Stimulated activated naive CD8-positive, alpha-beta T cell treated with anti-CD3 and anti-CD28 coated beads, Interleukin-15, amount 100 ng/mL, for 72 hours (primary cell): ENCODE measurements around the gene ZWILCH.

ENCODE experiments used
- ATAC-seq: fragments of 150-1000 bp; cut with Tn5 transposase; 2 replicates; pipeline ENCODE4 v1.10.0; 2021; ENCODE audit warnings: mild to moderate bottlenecking, moderate library complexity
- DNase-seq, 2 donors: peaks; one replicate each; pipeline ENCODE4 v3.0.0; 2021 to 2022
- H3K27ac Mint-ChIP-seq, 2 donors: one replicate each; pipeline ENCODE4 v1.8.0; 2022; ENCODE audit warnings: mild to moderate bottlenecking in 2 of 2, mixed read lengths in 2 of 2, moderate library complexity in 2 of 2
- H3K27me3 Mint-ChIP-seq: one replicate; pipeline ENCODE4 v1.8.0; 2022; ENCODE audit warnings: mixed read lengths
- H3K4me1 Mint-ChIP-seq: one replicate; pipeline ENCODE4 v1.8.0; 2022; ENCODE audit warnings: mild to moderate bottlenecking, mixed read lengths
- H3K4me3 Mint-ChIP-seq, 2 donors: one replicate each; pipeline ENCODE4 v1.8.0; 2022; ENCODE audit warnings: mild to moderate bottlenecking in 2 of 2, mixed read lengths in 2 of 2, moderate library complexity in 1 of 2
- H3K9me3 Mint-ChIP-seq, 2 donors: one replicate each; pipeline ENCODE4 v1.8.0; 2022; ENCODE audit warnings: mixed read lengths in 2 of 2

ZWILCH gene

DNA sequence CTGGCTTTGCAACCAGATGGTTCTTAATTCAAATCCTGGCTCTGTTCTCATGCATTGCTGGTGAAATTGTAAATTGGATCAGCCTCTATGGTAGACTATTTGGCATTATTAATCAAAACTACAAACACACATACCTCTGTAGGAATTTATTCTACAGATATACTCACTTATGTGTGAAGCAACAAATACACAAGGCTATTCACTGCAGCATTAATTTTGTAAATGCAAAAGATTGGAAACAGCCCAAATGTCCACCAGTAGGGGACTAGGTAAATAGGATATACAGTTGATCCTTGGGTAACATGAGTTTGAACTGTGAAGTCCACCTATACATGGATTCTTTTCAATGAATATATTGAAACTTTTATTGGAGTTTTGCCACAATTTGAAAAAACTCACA, 90.2 kb downstream of the ZWILCH start:
- no peak for ATAC-seq
- no peaks in the 10 kb centered on the region for H3K27me3 Mint-ChIP-seq
- H3K4me3 Mint-ChIP-seq: no peak overlapping the region
- no peak overlapping the region for H3K27ac Mint-ChIP-seq
- no peak for DNase-seq
- no peaks in the 10 kb centered on the region for H3K9me3 Mint-ChIP-seq
- peaks cover 10% of the 10 kb centered on the region for H3K4me1 Mint-ChIP-seq

DNA sequence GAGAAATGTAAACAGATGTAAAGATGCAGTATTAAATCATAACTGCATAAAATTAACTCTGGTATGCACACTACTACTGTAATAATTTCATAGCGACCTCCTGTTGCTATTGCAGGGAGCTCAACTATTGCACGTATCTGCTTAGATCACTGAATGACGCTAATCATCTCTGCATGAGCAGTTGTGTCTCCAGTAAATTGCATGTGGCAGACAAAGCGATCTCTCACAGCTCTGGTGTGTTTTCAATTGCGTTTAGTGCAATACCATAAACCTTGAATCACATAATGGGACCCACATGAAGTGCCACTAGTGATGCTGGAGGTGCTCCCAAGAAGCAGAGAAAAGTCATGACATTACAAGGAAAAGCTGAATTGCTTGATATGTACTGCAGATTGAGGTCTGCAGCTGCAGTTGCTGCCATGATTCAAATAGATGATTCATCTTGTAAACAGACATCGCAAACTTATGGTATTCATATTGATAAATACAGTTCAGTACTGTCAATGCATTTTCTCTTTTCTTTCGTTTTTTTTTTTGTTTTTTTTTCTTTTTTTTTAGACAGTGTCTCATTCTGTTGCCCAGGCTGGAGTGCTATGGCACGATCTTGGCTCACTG, 90.9 kb downstream of the ZWILCH start:
- ATAC-seq (no peak), DNase-seq (no peak)
- Mint-ChIP-seq H3K27me3 (no peaks in the 10 kb centered on the region), H3K9me3 (no peaks in the 10 kb centered on the region), H3K4me3 (no peak overlapping the region), H3K27ac (no peak overlapping the region), H3K4me1 (peaks cover 10% of the 10 kb centered on the region)

DNA sequence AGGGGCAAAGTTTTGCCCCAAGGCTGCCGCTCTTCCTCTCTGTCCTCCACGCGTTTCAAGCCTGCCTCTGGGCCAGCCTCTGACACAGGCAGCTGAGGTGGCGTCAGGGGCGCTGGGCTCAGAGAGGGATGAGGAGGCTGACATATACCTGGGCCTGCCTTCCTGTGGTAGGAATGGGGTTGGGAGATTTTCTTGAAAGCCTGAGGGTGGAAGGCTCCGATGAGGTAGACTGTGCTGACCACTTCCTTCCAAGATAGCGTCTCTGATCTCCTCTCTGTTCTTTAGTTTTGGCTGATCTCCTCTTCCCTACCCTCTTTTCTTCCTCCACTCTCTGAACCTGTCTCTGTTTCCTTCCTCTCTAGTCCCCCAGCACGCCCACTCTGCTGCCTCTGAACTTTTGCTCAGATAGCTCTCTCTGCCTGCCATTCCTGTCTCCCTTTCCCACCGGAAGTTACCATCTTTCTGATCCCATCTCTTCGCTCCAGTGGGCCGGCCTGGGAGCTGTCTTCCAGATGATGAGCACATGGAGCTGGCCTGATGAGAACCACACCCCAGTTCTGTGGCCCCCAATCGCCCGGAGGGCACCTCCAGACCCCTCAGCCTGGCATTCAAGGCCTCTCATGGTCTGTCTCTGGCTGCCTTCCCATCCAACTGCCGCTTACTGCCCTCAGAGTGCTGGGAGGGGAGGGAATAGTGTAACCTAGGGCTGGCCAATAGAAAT, 93.1 kb downstream of the ZWILCH start:
- ATAC-seq: peak; percentile 35
- Mint-ChIP-seq H3K4me3 (no peak overlapping the region), H3K4me1 (peaks cover 10% of the 10 kb centered on the region), H3K27me3 (no peaks in the 10 kb centered on the region), H3K9me3 (no peaks in the 10 kb centered on the region), H3K27ac (peak overlapping the region; percentile 83 to 91)
- no peak for DNase-seq
